Activated CD8-positive, alpha-beta memory T cell treated with anti-CD3 and anti-CD28 coated beads for 36 hours (primary cell): ENCODE results near the gene LSM10. TPM values are rescaled to one million over a fixed set of nuclear protein-coding genes. Genes with fewer than 3 reads are reported as not detected.

Experiments used
- CTCF ChIA-PET: fragments of 350-600 bp; sonication (Branson Sonifier 250); formaldehyde crosslinking; loops from one replicate; lab custom pipeline; 2021; ENCODE audit warnings: antibody characterized with exemption; lab: Charles Lee
- POLR2A ChIA-PET: fragments of 350-600 bp; sonication (Branson Sonifier 250); formaldehyde crosslinking; loops from one replicate; lab custom pipeline; 2021; ENCODE audit warnings: antibody characterized with exemption; lab: Charles Lee
- total RNA-seq, 2 experiments: library from RNA; stranded (reverse); gene quantifications; one replicate each; pipeline ENCODE4 v1.2.3, GENCODE V29; 2021

The LSM10 gene
- total RNA-seq, 2 experiments from 2014 or later = 75.7 to 81.0 TPM

DNA sequence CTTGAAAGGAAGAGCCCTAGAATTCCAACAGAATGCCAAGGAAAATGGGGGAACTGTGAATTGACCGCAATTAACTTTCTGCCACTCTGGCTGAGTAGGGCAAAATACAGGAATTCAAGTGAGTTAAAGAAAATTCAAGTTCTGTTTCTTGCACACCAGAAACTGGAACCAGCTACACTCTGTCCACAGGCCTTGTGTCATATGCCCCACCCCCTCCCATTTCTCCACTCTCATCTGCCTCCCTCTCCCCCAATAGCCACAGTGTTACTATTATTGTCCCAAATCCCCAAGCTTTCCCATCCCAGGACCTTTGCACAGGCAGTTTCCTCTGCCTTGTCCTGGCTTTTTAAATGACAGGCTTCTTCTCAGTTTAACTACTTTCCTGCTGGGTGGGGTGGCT is 7.7 kb downstream of the LSM10 start:
- POLR2A ChIA-PET = no interaction called here
- CTCF ChIA-PET = interaction anchor here (1.3 to 1.6 kb wide), 2 partner anchors 11 to 66 kb away, joined by 4 to 5 read pairs; partner anchors contain the start of gene EVA1B

DNA sequence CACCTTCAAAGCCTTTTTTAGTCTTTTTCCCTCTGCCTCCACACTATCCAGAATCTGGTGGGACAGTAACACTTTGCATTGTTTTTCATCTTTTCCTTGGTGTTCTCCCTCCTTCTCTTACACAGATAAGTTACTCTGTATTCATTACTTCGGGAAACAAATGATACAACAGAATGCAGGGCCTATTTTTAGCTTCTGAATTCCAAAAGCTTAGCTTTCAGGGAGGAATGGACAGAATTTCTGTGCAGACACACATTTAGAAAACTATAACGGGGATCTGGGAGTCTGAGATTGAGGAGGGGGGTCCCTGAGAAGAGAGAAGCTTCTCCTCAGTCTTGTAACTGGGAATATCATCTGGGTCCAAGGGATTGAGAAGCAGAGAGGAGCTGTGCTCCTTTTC is 8.4 kb downstream of the LSM10 start:
- ChIA-PET CTCF (interaction anchor here (1.1 to 1.6 kb wide), 3 partner anchors 9 to 20 kb away, joined by 3 to 5 read pairs (median 4); no protein-coding TSS in a partner anchor), POLR2A (interaction anchor here (6.1 kb wide), 1 partner anchor 9 kb away, joined by 104 read pairs; the partner anchor contains the start of gene LSM10)

DNA sequence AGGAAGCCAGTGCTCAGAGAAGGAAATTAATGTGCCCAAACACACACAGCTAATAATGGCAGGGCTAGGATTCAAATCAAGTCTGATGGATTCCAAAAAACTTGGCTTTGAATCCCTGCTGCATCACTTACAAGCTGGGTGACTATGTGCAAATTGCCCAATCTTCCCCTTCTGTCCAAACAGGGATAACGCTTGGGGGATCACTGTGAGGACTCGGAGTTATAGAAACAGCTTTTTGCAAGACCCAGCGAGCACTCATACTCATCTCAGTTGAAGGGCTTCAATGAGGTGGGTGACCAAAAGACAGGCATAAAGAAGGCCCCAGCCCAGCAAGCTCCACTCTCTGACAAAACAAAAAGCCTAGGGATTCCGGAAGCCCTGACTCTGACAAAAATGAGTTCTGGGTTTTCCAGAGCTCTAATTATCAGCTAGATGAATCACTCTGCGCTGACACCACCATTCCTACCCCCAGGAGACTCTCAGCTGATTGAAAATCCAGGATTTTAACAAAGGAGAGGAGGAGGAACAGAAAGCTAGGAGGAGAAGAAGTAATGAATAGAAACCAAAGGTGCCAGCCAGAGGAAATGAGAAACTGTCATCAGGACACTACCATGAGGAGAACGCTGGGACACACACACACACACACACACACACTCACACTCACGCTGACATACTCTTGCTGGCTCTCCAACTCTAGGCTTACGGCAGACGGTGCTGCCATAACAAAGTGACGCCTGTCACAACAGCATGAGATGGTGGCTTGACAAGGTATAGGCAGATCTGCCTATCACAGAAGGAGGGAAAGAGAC is 10.4 kb downstream of the LSM10 start:
- ChIA-PET CTCF (interaction anchor here (0.9 to 2.0 kb wide), 8 partner anchors 10 to 238 kb away, joined by 3 to 16 read pairs (median 4); partner anchors contain the start of genes LSM10 and TRAPPC3), POLR2A (interaction anchor here (0.6 to 6.1 kb wide), 4 partner anchors 11 to 239 kb away, joined by 3 to 104 read pairs (median 4); partner anchors contain the start of genes LSM10 and THRAP3)

DNA sequence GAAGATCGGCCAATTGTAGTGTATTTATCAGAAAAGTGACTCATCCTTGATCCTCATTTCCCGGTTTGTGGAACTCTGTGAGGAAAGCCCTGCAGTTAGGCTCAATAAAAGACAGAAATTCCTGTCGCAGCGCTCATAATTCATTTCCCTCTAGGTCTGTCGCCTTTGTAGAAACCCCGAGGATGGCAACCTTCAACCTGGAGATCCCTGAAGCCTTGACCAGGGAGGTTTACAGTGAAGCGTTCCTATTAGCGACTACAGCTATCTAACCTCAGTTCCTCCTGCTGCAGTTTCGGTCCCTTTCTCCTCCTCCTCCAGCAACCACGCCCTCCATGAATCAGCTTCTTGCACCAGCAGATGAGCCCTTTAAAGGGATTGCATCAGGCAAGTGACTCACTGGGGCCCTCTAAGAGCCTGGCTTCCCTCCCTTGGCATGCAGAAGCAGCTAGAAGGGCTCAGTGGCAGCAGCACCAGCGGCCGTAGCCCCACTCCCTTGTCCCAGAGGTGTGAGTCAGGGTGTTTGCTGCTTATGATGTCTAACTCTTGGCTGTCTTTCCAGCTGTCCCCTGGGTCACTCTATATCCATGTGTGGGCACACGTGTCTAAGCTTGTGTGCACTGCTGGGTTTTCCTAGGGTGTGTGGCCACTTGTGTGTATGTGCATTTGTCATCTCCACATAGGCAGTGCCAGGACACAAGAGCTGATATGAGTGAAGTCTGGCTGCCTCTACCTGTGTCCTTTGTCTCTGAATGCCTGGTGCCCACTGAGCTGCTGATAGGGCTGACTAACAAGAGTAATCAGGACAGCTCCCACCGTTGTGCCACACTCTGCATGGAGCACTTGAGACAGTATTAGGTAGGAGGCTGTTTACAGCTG is 11.2 kb downstream of the LSM10 start:
- CTCF ChIA-PET = interaction anchor here (0.6 to 2.0 kb wide), 9 partner anchors 11 to 237 kb away, joined by 3 to 16 read pairs (median 4); partner anchors contain the start of genes LSM10 and TRAPPC3
- POLR2A ChIA-PET = interaction anchor here (0.6 to 6.1 kb wide), 6 partner anchors 12 to 238 kb away, joined by 3 to 104 read pairs (median 4); partner anchors contain the start of genes LSM10, SH3D21 and THRAP3

DNA sequence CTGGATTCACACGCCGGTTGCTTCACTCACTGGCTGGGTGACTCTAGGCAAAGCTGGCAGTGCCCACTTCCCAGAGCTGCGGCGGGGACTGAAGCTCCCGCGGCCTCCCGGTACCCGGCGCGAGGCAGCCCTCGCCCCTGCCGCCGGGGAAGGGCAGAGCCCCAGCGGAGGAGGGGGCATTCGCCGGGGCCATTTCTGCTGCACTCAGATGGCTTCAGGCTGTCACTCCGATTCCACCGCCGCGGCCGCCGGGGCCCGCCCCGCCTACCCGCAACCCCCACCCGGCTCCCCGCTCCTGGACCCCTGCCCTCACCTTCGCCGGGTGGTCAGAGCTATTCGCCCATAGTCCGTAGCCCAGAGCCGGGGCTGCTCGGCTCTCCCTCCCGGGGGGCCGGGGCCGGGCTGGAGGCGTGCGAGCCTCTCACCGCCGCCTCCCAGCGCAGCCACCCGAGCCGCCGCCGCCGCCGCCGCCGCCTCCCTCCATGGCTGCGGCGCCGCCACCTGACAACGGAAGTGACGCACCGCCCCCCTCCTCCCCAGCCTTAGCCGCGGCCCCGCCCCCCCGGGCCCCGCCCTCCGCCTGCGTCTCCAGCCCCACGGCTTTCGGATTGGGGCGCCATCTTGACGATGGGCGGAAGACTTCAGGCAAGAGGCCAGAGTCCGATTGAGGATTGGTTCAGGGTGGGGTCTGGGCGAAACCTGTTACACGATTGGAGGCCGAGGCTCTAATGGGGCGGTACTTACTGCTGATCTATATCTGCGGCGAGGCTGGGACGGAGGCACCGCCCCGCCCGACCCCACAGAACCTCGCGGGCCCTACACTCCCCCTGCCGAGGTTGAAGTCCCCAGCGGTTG is 12.1 kb downstream of the LSM10 start, which contains the start of gene STK40:
STK40 (minus strand) TSS at position 515 of the 855 bp plus-strand sequence. CDS start 24,592 bp downstream, outside the sequence.
- POLR2A ChIA-PET = interaction anchor here (0.6 to 6.1 kb wide), 6 partner anchors 13 to 1094 kb away, joined by 3 to 104 read pairs (median 4); partner anchors contain the start of genes LSM10 and SH3D21
- CTCF ChIA-PET = interaction anchor here (0.8 to 2.0 kb wide), 6 partner anchors 11 to 236 kb away, joined by 3 to 16 read pairs (median 5); partner anchors contain the start of genes LSM10 and TRAPPC3

DNA sequence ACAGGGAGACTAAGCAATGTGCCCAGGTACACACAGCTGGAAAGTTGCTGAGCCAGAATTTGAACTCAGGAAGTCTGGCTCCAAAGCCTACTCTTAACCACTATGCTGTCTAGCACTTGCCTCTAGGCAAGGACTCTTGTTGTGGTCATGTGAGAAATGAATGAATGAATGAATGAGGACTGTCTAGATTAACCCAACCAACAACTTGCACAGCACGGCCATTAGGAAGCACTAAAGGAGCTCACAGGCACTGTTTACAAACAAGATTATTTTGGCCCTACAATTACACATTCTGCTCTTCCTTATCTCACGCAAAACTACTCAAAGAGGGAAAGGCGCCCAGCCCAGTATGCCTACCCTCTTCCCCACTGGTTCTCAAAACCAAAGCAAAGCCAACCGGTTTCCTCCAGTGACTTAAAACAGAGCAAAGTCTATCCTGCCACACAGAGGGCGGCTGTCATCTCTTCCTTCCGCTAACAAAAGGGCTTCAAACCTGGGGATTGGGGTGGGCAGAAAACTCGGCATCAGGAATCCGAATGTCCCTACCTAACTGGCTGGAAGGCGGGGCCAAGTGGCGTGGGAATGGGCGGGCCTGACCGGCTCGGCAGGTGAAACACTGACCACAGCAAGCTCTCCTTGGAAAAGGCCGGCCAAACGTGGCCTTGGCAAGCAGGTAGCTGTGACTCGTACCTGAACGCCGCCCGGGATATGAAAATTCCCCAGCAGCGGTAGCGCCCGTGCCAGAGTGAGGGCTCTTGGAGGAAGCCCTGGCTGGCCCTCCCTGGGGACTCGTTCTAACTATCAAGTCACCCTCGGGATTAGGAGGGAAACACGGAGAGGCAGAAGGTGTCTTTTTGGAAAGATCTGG is 12.9 kb downstream of the LSM10 start:
- ChIA-PET CTCF (interaction anchor here (0.8 to 2.1 kb wide), 7 partner anchors 16 to 236 kb away, joined by 3 to 8 read pairs (median 4); partner anchors contain the start of gene TRAPPC3), POLR2A (interaction anchor here (0.9 to 6.1 kb wide), 2 partner anchors 14 to 1095 kb away, joined by 4 to 104 read pairs; partner anchors contain the start of gene LSM10)

DNA sequence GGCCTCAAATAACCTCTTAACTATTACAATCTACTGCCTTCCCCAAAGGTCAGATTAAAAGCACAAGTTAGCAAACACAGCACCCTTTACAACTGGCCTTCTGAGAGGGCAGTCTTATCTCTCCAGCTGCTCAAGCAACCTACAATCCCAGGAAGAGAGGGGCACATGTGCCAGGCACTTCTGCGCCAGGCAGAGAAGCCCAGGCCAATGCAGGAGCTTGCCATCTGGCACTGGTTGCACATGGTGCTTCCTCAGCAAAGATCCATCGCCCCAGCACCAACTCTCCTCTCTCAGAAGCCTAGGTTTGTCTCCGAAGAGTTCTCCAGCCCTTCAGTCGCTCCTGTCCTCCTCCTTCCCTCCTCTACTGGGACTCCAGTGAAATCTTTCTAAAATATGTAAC is 14.5 kb downstream of the LSM10 start:
- ChIA-PET POLR2A (no interaction called here), CTCF (interaction anchor here (1.2 to 2.1 kb wide), 4 partner anchors 15 to 234 kb away, joined by 3 to 8 read pairs (median 4); partner anchors contain the start of gene TRAPPC3)

DNA sequence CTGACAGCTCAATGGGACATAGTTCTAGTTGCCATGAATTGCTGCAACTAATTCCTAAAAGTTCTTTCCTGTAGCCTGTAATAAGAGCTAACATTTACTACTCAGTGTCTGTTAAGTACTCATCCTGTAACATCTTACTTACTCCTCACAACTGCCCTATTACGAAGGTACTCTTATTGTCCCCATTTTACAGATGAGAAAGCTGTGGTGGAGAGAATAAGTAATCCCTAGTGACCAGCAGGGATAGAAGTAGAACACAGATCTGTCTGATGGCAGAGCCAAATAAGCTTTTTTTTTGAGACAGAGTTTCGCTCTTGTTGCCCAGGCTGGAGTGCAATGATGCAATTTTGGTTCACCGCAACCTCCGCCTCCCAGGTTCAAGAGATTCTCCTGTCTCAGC is 15.0 kb downstream of the LSM10 start:
- ChIA-PET POLR2A (interaction anchor here (0.6 kb wide), 1 partner anchor 14 kb away, joined by 3 read pairs; no protein-coding TSS in a partner anchor), CTCF (interaction anchor here (1.2 to 3.2 kb wide), 3 partner anchors 14 to 222 kb away, joined by 3 to 8 read pairs (median 3); no protein-coding TSS in a partner anchor)

DNA sequence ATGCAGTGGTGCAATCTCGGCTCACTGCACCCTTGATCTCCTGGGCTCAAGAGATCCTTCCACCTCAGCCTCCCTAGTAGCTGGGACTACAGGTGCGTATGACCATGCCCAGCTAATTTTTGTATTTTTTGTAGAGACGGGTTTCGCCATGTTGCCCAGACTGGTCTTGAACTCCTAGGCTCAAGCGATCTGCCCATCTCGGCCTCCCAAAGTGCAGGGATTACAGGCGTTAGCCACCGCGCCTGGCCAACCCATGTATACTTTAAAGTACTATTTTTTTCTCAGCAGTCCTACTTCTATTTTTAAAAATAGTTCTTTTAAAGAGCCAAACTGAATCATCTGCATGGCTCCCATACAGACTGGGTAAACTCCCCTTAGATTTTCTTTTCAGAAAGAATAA is 15.5 kb downstream of the LSM10 start:
- POLR2A ChIA-PET = interaction anchor here (0.6 kb wide), 1 partner anchor 14 kb away, joined by 3 read pairs; no protein-coding TSS in a partner anchor

DNA sequence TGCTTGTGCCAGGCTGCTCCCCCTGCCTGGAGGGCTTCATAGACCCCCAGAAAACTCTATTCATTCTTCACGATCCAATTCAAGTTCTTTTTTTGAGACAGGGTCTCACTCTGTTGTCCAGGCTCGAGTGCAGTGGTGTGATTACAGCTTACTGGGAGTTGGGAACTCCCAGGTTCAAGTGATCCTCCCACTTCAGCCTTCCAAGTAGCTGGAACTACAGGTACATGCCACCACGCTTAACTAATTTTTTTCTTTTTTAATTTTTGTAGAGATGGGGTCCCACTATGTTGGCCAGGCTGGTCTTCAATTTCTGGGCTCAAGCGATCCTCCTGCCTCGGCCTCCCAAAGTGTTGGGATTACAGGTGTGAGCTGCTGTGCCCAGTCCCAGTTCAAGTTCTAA is 16.3 kb downstream of the LSM10 start:
- POLR2A ChIA-PET = no interaction called here
- CTCF ChIA-PET = interaction anchor here (3.2 kb wide), 1 partner anchor 13 kb away, joined by 8 read pairs; no protein-coding TSS in a partner anchor

More for the DNA sequence above, 15.5 kb downstream of the LSM10 start:
- CTCF ChIA-PET = interaction anchor here (1.2 to 3.2 kb wide), 2 partner anchors 14 to 221 kb away, joined by 3 to 8 read pairs; no protein-coding TSS in a partner anchor

DNA sequence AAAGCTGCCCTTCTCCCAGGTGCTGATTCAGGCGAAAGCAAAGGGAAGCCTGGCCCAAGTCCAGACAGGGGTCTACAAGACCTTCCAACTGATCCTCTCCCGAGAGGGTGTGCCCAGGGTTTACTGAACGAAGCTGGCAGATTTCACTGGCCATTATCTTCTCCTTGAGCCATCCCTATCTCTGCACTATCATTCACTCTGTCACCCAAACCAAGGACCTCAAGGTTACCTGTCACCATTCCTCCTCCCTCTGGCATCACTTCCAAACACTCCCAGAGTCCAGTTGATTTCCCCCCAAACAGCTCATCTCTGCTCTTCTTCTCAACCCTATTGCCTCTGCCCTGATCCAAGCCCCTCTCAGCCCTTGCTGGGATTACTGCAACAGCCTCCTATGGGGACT is 16.9 kb downstream of the LSM10 start:
- ChIA-PET POLR2A (no interaction called here), CTCF (interaction anchor here (3.2 kb wide), 1 partner anchor 12 kb away, joined by 8 read pairs; no protein-coding TSS in a partner anchor)

DNA sequence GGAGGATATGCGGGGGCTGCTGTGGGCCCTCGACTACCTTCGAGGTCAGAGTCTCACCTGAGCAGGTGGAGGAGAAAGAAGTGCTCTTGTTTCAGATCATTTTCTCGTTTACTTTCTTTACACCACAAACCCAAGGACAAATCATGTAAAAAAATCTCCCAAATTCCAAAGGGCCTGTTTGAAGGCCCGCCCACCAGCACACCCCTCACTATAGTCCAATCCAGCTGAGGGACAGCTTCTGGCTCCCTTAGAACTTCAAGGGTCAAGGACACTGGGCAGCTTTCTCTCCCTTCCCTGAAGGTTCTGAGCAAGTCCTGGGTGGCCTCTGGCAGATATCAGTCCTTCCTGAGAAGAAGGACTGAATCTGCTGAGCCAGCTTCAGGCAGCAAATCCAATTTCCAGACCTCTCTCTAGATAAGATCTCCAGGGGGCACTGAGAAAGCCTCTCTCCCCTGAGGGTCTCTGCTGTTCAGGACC is 17.5 kb downstream of the LSM10 start:
- CTCF ChIA-PET = interaction anchor here (3.2 kb wide), 1 partner anchor 12 kb away, joined by 8 read pairs; no protein-coding TSS in a partner anchor

DNA sequence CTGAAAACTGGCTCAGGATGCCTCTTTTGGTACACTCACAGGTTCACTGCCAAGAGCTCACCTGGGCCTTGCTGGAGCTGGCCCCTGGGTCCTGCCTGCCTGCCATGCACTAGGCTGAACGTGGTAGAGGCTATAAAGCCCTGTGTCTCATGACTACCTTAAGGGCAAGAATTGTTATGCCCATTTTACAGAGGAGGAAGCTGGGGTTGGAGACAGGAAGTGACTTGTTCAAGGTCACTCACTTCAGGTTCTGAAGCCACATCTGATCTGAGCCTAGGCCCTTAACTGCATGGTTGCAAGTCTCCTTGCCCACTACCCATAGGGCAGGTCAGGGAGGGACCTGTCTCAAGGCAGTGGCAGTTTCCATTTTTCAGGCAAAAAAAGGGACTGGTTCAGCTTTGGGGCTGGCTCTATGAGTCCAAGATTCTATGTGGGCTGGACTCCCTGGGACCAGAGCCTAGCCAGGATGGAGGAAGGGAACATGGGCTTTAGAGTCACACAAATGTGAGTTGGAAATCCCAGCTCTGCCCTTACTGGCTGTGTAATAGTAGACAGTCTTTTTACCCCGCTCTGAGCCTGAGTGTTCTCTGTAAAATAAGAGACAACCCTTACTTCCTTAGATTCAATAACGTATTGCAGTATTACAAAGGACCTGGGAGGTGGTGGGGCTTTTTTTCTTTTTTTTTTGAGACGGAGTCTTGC is 19.8 kb downstream of the LSM10 start:
- POLR2A ChIA-PET = interaction anchor here (0.7 kb wide), 1 partner anchor 117 kb away, joined by 4 read pairs; no protein-coding TSS in a partner anchor
- CTCF ChIA-PET = interaction anchor here (0.8 to 0.9 kb wide), 2 partner anchors 10 to 11 kb away, joined by 3 to 5 read pairs; no protein-coding TSS in a partner anchor

More for the DNA sequence above, 17.5 kb downstream of the LSM10 start:
- POLR2A ChIA-PET = no interaction called here

DNA sequence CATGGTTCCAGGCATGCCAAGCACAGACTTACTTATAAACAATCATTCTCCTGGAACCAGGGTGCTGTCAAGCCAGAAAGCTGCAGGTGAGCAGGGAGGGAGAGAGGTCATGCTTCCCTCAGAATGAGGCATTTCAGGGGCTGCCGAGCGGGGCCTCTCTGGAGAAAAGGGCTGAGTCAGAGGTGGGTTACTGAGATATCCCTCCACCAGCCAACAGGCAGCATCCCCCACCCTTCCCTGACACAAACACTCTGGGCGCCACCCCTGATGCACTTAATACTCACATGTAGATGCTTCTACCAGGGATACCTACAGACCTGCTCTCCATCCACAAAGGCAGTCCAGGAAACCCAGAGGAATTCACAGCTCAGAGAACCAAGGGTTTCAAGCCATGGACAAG is 25.1 kb downstream of the LSM10 start:
- CTCF ChIA-PET = interaction anchor here (0.6 kb wide), 2 partner anchors 20 to 621 kb away, joined by 3 to 4 read pairs; no protein-coding TSS in a partner anchor
- POLR2A ChIA-PET = interaction anchor here (0.6 kb wide), 1 partner anchor 36 kb away, joined by 4 read pairs; no protein-coding TSS in a partner anchor
